GM21381 (cell line): Measurements from ENCODE around the gene ALDH4A1.

Experiments
- ATAC-seq: cut with Tn5 transposase; IDR thresholded peaks from one replicate; pipeline ENCODE4 v1.9.1; 2021; ENCODE audit warnings: mild to moderate bottlenecking, moderate library complexity; ENCODE audit not compliant: unreplicated experiment

The ALDH4A1 gene

DNA sequence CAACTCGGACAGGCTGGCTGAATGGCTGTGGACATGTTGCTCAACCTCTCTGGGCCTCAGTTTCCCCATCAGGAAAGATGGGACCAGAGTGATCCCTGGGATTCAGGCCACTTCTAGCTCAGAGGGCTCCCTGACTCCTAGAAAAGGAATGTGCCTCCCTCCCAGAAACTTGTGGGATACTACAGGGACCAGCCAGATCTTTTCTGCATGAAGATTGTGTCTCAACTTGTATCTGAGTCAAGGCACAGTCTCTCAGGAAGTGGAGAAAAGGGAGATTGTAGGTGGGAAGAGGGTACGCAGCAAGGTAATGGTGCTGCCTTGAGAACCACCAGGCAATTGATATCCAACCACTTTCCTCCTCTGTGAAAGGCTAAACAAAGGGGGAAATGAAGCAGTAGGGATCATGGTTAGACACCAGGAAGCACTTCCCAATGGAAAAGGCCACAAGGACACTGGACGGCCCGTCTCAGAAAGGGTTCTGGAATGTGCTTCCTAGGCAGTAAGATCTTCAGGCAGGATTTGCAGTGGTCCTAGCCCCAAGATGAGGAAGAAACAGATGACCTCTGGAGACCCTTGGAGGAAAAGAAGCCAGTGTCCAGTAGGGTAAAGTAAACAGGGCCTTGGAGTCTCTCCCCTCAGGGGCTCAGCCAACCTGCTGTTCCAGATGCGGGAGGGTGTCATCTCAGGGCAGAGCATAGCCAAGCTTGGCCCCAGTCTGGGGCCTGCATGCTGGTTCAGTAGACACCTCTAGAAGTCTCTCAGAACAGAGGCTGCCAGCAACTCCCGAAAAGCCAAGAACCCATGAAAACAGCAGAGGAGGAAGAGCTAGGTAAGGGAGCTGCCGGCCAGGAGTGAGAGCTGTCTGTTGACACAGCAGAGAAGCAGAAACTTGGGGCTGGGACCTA lies 37.3 kb upstream of the ALDH4A1 start:
- no peak for ATAC-seq

DNA sequence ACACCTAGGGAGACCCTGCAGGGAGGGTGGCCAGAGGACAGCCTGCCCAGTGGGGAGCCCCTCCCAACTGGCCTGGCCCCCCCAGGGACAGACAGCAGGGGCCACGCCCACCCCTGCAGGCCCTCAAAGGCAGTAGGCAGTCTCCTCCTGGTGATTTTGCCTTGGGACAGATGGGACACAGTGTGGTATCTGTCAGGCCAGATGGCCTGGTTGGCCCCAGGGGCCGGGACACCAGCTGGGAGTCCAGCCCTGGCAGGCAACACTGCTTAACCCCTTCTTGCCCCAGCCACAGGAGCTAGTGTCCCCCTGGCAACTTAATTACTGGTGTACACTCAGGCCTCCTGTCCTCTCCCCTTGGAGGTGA lies 36.3 kb upstream of the ALDH4A1 start:
- ATAC-seq = no peak

DNA sequence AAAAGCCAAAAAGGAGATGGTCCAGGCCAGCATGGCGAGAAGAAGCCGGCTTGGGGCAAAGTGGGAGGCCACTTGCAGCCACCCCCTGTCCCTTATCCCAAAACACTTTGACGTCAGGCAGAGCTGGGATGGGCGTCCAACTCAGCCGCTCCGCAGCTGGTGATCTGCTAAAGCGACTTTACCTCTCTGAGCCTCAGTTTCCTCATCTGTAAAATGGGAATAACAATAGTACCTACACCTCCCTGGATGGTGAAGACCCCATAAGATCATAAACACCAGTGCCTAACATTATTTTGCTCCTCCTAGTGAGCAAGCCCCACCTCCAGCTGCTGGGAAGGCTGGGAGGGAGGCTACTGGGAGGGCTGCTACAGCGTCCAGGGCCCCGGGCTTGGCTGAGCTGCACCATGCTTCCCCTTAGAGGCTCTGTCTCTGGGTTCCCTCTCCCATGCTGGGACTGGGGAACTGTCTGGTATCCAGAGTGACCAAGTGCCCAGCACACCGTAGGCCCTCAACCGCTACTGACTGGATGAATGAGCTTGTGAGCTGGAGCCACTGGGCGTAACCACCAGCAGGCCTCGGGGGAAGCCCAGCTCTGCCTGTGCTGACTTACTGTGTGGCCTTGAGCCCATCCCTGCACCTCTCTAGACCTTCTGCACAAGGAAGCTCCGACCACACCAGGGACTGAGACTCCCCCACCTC lies 35.8 kb upstream of the ALDH4A1 start:
- no peak for ATAC-seq

DNA sequence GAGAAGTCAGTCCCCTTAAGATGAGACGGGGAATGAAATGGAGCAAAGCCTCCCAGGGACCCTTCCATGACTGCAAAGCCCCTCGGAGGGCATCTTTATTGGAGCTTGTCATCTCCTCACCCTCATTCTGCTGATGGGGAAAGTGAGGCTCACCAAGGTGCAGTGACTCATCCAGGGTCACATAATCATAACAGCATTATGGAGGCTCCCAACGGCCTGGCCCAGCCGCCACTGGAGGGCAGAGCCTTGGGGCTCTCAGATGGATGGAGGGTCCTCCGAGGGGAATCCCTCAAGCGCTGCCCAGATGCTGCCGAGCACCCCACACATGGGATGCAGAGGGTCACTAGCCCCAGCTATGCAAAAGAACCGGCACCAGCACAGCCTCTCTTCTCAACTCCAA lies 35.2 kb upstream of the ALDH4A1 start:
- no peak for ATAC-seq

DNA sequence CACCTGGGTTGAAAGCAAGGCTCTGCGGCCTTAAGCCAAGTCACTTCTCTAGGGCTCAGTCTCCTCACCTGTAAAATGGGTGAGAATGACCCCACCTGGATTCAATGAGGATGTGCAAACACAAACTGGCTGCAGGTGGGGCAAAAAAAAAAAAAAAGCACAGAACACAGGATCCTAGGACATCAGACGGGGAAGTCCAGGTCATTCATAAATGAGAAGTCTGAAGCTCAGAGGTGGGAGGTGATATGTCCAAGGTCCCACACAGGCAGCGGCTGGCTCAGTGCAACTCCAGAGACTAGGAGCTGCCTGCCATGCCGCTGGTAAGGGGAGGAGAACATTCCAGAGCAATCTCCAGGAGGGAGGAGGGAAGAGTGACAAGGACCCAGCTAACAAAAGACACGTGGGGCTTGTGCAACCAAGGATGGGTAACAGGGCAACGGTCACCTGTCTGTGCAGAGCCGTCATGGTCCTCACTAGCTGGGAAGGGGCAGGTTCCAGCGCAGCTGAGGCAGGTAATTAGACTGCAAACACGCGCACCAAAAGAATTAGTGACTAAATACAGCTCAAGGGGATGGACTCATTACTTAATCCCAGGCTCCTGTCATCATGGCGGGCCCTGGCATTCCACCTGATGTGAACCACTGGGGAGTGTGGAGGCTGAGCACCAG lies 34.6 kb upstream of the ALDH4A1 start:
- ATAC-seq = no peak

DNA sequence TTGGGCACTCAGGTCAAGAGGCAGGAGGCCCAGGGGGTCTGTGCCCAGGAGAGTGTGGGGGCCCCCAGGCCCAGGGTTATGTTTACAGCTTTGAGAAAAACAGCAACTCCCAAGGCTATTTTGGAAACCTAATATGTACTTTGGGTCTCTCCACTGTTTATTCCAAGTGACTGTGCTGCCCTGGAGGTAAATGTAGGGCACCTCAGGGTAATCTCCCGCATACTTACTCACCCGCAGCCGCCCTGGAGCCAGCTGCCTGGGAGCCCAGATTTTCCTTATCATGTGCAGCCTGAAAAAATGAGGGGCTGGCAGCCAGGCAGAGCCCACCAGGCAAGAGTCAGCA lies 34.1 kb upstream of the ALDH4A1 start:
- ATAC-seq = no peak

DNA sequence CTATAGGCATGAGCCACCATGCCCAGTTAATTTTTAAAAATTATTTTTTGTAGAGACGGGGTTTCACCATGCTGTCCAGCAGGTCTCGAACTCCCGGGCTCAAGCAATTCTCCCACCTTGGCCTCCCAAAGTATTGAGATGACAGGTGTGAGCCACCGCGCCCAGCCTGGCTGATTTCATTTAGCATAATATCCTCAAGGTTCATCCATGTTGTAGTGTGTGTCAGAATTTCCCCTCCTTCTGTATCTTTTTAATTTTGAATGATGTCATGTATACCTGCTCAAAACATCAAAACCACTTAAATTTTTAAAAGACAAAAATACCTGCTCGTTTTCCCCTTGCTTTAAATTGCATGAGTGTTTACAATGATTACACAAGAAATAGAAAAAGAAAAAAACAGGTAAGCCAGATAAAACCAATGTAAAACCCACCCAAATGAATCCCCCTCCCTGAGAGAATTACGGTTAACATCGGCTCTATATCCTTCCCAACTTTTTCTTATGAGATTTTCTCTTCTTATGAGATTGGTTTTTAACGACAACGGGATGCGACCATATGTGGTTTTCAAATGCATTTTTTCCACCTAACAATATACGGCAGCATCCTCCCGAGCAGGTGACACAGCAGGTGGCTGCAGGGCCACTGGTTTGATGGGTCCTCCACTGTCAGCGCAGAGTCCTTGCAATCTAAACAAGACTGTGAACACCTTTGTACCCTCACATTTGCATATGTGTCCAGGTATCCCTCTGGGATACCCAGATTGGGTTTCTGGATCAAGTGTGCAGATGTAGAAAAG lies 32.0 kb upstream of the ALDH4A1 start:
- ATAC-seq = no peak

DNA sequence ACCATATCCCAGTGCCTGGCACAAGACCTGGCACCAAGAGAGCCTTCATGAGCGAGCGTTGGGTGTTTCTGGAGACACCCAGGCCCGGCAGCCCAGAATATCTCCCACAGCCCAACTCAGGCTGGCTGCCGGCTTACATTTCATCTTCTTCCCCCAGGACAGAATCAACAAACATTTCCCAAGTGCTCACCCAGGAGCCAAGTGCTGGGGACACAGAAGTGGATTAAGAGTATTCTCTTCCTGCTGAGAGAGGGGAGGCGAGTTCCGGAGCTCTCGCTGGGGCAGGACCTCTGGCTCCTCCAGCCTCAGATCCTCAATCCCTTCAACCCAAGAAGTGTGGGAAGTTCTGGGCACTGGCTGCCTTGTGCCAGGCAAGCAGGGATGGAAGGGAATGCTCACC lies 30.5 kb upstream of the ALDH4A1 start:
- ATAC-seq = no peak

DNA sequence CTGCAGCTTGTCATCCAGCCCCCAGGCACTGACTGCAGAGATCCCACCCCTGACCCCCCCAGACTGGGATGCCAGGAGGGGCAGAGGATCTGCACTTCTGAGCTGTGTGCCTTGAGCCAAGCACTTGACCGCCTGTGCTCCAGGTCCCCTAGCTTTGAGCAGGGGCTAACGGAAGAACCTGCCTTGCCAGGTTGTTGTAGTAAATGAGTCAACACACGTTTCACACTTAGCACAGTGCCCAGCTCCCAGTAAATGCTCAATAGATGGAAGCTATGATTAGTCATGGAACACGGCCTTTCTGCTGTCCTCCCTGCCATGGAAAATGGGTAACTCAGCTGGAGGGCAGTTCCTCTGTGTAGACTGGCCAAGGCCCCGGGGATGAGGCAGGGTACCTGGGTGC lies 30.0 kb upstream of the ALDH4A1 start:
- ATAC-seq = no peak

DNA sequence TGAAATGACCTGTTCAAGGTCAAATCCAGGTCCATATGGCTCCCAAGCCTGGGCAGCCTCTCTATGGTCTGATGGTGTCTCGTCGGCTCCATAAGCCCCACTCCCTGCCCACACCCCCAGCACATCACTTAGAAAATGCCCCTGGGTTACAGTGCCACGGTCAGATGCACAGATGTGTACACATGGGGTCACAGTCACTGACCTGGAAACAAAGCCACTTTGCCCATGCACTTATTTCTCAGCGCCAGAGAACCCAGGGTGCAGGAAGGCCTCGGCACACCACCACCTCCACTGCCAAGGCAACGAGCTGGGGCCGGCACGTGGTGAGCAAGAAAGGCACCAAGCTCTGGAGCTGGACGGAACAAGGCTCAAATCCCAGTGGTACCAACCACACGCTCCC lies 29.4 kb upstream of the ALDH4A1 start:
- ATAC-seq = no peak

DNA sequence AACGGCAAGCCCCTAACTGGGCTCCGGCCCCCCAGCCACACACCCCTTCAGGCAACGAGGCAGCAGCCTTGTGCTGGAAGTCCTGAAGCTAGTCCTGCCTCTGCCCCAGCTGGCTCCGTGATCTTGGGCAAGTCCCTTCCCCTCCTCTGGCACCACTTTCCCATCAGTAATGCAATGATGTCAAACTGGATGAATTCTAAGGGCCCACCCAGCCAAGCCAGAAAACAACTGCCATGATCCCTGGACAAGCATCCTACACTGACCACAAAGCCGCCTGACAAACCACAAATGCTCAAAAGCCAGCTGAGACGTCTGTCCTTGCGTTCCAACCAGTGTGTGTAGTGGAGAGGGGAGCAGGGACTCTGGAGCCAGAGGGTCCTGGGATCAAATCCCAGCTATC lies 27.3 kb upstream of the ALDH4A1 start:
- no peak for ATAC-seq

DNA sequence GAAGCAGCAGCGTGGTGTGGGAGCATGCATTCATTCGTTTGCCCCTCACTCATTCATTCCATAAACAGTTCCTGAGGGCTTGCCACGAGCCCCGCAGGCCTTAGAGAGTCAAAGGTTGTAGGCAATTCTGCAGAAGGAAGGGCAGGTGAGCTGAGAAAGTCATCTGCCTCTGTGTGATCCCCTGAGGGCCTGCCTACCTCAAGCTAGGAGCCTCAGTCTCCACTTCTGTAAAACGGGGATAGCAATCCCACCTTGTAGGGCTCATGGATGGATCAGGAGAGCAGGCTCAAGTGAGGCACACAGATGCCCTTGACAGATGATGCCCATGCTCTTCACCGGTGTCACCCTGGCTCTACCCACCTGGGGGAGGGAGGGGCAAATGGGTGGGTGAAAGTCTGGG lies 26.6 kb upstream of the ALDH4A1 start:
- ATAC-seq = no peak

DNA sequence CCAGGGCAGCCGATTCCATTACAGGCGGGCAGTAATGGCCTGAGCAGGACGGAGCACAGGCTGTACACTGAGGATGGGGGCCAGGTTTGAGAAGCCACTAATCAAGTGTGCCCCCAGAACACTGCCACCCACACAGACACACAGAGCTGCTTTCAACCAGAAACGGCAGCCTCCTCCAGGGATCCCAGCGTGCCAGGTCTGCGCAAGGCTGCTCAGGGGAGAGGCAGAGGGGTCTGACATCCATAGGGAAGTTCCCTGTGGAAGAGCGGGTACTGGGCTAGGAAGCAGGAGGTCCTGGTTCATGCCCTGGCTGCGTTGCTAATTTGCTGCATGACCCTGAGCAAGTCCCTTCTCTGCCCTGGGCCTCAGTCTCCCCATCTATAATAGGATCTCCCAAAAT lies 26.1 kb upstream of the ALDH4A1 start:
- no peak for ATAC-seq

DNA sequence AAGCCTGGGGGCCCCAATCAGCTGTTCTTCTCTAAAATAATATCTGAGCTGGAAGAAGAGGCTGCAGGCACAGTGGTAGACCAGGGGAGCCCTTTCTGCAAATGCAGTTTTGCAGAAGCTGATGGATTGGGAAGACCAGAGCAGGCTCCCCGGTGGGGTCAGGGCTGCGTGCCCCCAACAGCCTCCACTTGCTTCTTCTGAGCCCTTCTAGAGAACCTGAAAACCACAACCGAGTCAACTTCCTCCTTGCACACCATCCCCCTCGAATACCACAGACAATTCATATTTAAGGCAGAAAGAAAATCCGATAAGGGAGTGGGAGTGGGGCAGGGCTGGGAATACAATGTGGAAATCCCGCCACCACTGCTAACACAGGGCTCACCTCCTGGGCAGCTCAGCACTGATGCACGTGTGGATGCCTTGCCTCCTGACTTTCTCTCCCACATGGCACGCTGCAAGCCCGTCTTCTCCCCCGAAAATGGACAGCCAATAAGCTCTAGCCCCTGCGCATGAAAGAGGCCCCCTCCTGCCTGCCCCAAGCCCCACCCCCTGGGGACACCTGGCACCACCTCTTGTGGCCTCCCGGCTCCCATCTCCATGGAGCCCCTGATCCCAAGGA lies 25.4 kb upstream of the ALDH4A1 start:
- no peak for ATAC-seq

DNA sequence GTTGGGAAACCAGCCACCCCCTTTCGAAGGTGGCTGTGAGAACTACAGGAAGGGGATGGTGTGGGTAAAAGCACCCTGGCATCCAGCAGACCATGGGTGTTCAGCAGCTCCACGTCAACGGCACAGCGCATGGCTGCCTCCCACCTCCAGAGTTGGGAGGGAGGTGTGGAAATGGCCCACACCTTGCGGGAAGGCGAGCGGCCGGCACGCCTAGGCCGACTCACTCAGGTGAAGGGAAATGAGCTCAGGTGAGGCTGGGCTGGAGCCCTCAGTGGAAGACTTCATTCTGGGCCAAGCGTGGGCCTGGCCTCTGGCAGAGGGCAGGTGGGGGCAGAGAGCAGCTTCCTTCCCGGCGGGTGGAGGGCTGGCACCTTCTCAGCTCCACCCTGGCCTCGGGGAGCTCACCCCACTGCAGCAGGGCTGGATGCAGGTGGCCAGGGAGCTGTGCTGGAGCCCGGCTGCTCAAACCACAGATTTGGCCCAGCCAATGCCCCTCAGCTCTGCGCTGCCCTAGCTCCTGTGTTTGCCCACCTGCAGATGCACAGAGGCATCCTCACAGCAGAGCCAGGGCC lies 24.8 kb upstream of the ALDH4A1 start:
- ATAC-seq = no peak

DNA sequence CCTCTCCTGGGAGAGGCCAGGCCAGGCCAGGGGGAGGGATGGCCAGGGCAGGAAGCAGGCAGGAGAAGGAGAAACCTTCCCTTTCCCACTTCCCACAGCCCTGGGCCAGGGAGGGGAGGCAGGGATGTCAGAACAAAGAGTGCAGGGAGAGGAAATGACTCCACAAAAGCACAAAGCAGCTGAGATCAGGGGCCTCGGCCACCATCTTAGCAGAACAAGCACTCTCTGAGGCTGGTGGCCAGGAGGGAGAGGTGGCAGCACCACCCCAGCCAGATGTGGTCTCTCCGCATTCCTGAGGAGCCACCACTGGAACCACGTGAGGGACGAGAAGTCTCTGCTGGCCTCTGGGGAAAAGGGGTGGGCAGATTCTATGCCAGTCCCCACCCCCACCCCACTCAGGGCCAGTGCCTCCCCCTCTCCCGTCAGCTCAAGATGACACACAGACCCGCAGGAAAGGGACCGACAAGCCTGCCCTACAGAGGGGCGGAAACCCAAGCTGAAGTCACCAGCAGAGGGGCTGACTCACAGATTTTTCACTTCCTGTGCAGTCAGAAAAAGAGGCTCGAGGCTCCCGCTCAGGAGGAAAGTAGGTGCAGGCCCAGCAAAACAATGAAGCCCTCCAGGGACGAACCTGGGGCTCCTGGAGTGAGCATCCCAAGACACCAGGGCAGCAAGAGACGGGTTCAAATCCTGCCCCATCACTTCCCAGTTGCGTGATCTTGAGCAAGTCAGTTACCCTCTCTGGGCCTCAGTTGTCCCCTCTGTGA lies 24.1 kb upstream of the ALDH4A1 start:
- ATAC-seq = peak; percentile 71

DNA sequence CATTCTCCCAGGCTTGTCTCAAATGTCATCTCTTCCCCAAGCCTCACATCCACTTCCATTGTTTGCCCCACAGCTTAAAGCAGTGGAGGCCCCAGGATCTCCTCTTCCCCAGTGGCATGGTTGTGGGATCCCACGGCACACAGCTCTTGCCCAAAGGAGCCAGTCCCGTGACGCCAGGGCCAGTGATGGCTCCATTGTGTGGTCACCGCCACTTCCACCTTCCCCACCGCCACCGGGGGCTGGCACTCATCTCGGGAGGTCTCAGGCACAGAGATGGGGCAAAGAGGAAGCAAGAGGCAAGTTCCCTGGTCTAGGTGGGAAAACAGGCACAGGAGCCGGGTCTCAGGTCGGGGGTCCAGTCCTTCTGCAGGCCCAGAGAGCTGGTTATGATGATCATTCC lies 22.9 kb upstream of the ALDH4A1 start:
- ATAC-seq = no peak

DNA sequence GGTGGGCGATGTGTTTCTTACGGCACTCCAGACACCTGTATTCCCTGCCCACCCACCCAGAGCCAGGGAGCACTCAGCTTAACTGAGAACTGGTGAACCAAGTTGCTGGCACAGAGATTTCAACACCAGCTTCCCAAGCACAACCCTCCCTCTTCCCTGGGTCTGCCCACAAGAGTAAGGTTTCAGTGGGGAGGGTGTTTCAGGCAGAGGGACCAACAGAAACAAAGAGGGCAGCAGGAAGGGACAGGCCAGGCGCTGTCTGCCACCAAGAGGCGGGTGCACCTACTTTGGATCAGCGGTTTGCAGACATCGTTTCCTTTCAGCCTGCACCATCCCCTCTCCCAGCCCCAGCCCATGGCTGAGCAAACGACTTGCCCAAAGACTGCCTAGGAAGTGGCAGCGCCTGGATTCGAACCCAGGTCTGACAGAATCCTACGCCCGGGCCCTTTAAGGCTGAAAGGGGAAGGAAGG lies 21.9 kb upstream of the ALDH4A1 start:
- no peak for ATAC-seq

DNA sequence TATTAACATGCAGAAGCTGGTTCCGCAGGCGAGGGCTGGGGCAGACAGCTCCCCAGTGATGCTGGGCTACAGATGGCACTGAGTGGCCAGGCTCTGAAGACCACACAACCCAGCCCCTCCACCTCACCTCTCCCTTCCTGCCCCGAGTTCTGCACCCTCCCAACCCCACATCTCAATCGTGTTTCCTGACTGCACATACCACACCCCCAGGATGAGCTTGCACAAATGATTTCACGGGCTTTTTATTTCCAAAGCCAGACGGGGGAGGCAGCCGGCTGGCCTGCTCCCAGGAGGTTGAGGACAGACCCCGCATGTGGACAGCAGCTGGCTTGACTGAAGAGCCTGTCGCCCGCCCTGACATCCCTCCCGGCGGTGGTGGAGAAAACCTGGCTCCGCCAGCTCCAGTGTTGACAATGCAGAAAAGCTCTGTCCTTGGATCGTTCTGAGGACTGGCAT lies 21.4 kb upstream of the ALDH4A1 start:
- ATAC-seq = no peak
